Stimulated activated CD4-positive, alpha-beta T cell treated with anti-CD3 and anti-CD28 coated beads, Interleukin-4, amount 100 ng/mL, for 4 hours (primary cell): ENCODE measurements around the gene GRK4.
"Not testable (repeated sequence)": the region's sequence is repeated elsewhere in the genome, so short reads cannot be mapped to it uniquely, and the experiment has no call there.

Experiments used
- DNase-seq, 2 experiments: peaks; one replicate each; pipeline ENCODE4 v3.0.0-alpha.2; 2020

Gene GRK4

DNA sequence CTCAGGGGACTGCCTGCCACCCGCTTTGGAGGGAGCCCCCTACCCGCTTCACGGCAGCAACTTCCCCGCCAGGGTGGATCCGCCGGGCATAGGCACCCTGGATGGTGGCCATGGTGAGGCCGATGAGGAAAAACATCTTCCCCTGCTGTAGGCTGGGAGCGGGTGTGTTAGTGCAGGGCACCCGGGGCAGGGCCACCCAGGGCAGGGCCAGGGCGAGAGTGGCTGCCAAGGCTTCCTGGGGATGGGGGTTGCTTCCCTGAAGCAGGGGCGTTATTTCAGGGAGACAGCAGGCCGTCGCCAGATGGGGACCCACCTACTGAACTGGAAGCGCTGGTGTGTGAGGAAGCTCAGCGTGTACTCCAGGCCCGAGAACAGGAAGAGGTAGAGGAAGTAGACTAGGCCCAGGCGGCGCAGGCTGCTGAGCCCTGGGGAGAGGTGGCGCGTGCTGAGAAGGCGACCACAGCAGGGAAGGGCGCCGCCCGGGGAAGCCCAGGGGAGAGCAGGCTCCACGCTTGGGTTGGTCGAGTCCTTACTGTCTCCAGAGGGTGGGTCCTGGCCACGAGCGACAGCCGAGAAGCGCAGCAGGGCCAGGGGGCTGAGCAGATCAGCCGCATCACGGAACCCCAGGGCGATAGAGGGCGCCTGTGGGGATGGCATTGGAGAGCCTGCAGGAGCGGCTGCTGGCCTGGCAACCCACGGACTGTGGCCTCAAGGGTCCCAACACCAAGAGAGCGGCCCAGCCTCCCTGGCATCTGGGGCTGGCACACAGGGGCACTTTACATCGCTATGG lies 31.7 kb upstream of the GRK4 start:
- peak in 1 of 2 experiments; percentile 27 for DNase-seq

GRCh38 chr4:2932321-2932950 lies 30.9 kb upstream of the GRK4 start:
- no peak for DNase-seq

- no peak for DNase-seq
These were observed 30.3 kb upstream of the GRK4 start for GRCh38 chr4:2932951-2933565.

DNA sequence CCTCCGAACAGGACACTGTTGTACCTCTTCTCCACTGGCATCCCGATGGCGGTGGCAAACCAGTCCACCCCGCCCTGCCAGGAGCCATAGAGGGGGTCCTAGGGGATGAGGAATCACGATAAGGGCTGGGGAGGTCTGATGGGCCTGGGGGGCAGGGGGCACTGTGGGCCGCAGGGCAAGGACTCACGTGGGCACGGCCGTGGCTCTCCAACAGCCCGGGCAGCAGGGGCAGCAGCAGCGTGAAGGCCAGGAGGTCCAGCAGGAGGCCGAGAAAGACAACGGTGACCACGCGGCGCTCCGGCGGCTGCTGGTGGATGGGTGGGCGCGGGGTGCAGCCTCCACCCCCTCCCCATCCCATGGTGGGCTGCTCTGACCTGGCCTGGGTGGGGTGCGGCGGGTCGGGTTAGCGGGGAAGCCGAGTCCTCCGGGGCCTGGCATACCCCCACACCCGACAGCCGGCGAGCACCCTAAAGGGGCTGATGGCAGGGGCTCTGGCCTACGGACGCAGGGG lies 29.8 kb upstream of the GRK4 start:
- DNase-seq, result no peak

DNA sequence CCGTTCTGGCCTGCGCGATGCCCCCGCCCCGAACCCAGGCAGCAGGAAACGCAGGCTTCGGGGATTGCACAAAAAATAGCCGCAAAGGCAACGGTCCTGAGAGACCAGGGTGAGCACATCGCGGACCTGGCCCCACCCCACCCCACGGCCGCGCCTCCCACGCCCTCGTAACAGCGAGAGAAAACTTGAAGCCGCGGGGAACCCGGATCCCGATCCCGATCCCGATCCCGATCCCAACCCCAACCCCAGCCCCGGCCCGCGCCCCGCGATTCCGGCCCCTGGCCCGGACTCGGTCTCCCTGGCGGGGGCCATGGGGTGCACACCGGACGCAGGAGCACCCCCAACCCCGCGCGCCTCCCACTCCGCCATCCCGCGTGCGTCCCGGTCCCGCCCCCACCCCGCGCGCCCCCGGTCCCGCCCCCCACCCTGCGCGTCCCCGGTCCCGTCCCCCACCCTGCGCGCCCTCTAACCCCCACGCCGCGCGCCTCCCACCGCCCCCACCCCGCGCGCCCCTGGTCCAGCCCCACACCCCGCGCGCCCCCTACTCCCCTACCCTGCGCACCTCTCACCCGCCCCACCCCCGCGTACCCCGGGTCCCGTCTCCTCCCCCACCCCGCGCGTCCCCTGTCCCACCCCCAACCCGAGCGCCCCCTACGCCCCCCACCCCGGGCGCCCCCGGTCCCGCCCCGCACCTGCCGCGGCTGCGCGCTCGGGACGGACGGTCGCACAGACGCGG lies 29.1 kb upstream of the GRK4 start:
- DNase-seq, result peak; percentile 55 to 56

GRCh38 chr4:2934813-2935761 lies 28.3 kb upstream of the GRK4 start:
- DNase-seq, result peak; percentile 93 to 99

DNA sequence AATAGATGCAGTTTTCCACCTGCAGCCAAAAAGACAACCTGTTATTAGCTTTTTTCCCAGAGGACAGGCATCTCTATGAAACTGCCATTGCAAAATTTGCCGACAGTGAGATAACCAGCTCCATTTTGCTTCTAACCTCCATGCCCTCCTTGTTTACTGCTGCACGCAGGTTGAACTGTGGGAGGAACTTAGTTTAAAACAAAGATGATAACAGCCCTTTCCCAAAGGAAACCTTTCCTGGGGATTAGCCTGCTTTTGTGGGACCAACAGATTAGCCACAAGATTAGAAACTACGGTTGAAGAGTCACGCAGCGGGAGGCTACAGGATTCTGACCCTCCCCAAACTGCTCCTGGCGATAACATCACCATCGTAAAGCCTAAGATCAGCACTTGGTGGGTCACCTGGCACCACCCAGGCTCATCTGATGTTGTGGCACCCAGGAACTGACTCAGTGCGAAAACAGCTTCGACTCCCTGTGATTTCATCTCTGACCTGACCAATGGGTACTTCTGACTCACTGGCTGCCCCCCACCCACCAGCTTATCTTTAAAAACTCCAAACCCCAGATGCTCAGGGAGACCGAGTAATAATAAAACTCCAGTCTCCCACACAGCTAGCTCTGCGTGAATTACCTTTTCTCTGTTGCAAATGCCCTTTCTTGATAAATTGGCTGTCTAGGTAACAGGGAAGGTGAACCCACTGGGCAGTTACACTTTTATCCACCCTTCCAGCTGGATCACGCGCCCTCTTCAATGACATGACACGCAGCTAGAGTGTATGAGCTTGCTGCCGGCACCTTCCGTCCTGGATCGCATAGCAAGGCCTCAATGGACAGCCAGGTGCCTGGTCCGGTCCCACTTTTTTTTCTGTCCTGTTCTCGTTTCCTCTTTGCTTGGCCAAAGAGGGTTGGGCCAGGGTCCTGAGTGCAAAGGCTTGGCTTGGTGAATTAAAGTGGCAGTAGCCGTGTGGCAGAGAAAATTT lies 27.3 kb upstream of the GRK4 start:
- peak; percentile 56 for DNase-seq

DNA sequence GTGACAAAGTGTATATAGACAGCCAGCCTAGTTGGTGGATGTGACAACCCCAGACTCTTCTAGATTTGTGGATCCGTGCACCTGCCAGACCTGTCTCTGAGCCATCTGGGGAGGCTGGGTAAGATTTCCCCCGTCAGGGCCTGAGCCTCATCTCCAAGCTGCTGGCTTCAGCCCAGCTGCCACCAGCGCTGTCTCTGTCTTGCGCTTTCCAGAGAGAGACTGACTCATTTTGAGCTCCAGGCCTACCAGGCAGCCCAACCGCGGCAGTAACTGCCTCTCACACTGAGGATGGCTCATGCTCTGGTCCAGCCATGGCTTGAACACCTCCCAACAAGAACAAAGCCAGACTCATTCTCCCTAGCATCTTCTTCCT lies 26.6 kb upstream of the GRK4 start:
- peak in 1 of 2 experiments; percentile 47 for DNase-seq

- no peak for DNase-seq
These were observed 26.1 kb upstream of the GRK4 start for GRCh38 chr4:2937146-2937857.

- DNase-seq, result no peak
These were observed 25.4 kb upstream of the GRK4 start for GRCh38 chr4:2937986-2938385.

GRCh38 chr4:2938411-2938810 lies 25.0 kb upstream of the GRK4 start:
- DNase-seq, result not testable (repeated sequence)

- no peak for DNase-seq
These were observed 24.5 kb upstream of the GRK4 start for GRCh38 chr4:2938906-2939305.

DNA sequence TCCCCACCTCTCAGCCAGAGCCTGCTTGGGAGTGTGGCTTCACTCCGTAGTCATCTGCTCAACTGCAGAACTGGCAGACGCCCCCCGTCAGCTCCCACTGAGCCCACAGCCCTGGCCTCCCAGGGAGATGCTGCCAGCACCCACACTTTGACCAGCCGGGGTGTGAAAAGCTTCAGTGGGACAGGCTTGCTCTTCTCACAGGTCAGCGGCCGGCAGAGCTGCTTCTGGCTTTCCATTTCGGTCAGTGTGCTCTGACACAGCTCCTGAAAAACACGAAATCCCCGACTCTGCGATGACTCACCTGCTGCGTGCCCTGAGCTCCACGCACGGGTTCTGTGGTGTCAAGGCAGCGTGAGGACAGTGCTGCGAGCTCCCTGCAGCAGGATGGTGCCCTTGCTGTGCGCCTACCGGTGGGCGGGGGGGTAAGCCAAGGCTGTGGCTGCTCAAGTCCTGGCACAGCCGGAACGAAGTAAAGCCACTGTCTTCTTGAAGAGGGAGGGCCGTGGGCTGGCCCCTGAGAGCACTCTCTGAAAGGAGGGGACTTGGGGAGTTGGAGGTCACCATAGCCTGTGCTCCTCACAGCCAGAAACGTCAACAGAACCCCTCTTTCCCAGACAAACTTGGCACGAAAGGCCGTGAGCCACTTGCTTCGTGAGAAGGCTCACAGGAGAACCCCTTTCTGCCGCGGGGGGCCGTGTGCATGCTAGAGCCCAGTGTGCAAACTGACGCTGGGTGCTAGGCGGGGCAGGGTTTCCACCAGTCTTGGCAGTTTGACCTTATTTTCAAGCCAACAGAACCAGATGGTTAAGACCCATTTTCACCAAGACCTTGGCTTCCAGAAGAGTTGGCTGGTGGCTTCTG lies 23.8 kb upstream of the GRK4 start:
- DNase-seq, result no peak

- no peak for DNase-seq
These were observed 22.9 kb upstream of the GRK4 start for GRCh38 chr4:2940267-2941137.

- no peak for DNase-seq
These were observed 22.0 kb upstream of the GRK4 start for GRCh38 chr4:2941138-2942036.

GRCh38 chr4:2942037-2942531 lies 21.3 kb upstream of the GRK4 start:
- DNase-seq, result no peak
